GM18508 (cell line): Measurements from ENCODE around the gene ARL1.
"Not testable (repeated sequence)": the region's sequence is repeated elsewhere in the genome, so short reads cannot be mapped to it uniquely, and the experiment has no call there.

ENCODE experiments used
- ATAC-seq: cut with Tn5 transposase; IDR thresholded peaks from one replicate; pipeline ENCODE4 v1.9.1; 2021; ENCODE audit warnings: moderate number of reproducible peaks; ENCODE audit not compliant: insufficient read depth, unreplicated experiment

Gene ARL1

GRCh38 chr12:101407436-101408345, at the start of gene ARL1:
ARL1 (minus strand) TSS chr12:101407772; CDS start chr12:101407645, 127 bp downstream.
- peak; percentile 43 for ATAC-seq

DNA sequence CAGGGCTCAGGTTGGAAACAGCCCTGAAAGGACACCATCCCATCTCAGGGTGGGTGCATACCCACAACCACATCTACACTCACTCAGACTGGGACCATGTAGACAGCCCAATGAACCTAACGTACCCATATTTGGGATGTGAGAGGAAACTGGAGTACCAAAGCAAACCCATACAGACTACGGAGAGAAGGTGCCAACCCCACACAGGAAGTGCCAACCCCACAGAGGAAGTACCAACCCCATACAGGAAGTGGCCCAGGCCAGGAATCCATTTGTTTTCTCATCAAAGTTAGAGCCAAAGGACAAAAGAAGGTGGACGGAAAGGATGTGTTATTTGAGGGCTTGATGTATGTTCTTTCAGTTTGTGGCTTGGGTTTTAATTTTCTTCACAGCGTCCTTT, 48.1 kb upstream of the ARL1 start:
- ATAC-seq, result no peak

GRCh38 chr12:101441461-101442224, 34.1 kb upstream of the ARL1 start:
- ATAC-seq, result no peak

GRCh38 chr12:101439236-101439635, 31.7 kb upstream of the ARL1 start:
- ATAC-seq, result no peak

- no peak for ATAC-seq
Observed at GRCh38 chr12:101436136-101436535, 28.6 kb upstream of the ARL1 start.

GRCh38 chr12:101430456-101430855, 22.9 kb upstream of the ARL1 start:
- ATAC-seq, result no peak

DNA sequence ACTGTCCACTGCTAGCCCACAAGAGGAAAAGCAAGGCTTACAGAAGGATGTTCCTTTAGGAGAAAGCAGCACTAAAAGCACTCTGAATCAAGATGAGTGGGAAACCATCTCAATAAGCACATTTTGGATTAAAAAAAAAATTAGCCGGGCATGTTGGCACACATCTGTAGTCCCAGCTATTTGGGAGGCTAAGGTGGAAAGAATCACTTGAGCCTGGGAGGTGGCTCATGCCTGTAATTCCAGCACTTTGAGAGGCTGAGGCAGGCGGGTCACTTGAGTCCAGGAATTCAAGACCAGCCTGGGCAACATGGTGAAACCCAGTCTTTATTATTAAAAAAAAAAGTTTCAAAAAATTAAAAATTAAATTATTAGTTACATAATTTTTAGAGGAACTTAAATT, 17.0 kb upstream of the ARL1 start:
- no peak for ATAC-seq

GRCh38 chr12:101422066-101422465, 14.5 kb upstream of the ARL1 start:
- ATAC-seq, result not testable (repeated sequence)

GRCh38 chr12:101415228-101415627, 7.7 kb upstream of the ARL1 start:
- no peak for ATAC-seq

DNA sequence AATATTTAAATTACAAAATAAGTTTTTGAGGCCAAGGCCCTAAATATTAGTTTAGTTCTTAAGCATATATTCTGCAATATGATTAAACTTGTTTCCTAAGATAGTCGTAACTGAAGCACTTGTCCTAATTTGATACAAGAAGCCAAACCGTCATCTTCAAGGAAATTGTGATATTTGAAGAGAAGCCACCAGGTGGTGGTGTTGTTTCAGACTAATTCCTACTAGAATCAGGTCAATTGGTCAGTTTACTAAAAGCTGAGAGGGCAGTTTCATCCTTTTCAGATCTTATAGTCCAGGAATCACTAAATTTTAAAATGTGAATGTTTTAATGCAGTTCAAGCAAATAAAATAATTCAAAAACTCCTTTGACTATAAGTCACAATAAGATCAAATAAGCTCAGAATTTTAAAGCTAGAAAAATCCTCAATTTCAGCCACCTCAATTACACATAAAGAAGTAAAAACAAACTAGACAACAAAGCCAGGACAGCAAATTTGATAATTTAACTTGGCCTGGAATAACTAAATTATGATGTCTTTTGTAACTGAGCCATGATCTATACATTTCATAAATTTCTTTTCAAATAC, 7.1 kb upstream of the ARL1 start:
- ATAC-seq, result no peak

DNA sequence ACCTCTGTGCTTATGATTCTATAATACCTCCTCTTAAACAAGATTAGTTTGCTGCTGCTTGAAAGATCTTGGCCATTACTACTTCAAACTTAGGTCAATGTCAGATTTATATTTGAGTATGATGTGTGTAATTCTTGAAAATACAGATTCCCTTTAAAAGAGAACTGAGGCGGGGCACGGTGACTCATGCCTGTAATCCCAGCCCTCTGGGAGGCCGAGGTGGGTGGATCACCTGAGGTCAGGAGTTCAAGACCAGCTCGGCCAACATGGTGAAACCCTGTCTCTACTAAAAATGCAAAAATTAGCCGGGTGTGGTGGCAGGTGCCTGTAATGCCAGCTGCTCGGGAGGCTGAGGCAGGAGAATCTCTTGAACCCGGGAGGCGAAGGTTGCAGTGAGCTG, 2.6 kb upstream of the ARL1 start:
- not testable (repeated sequence) for ATAC-seq

- peak; percentile 16 for ATAC-seq
Observed at GRCh38 chr12:101407049-101407435, 530 bp downstream of the ARL1 start.

GRCh38 chr12:101391181-101391580, 16.4 kb downstream of the ARL1 start:
- ATAC-seq, result not testable (repeated sequence)

GRCh38 chr12:101379149-101379548, 28.4 kb downstream of the ARL1 start:
- ATAC-seq, result no peak

GRCh38 chr12:101375573-101375972, 32.0 kb downstream of the ARL1 start:
- ATAC-seq, result no peak

GRCh38 chr12:101372431-101372830, 35.1 kb downstream of the ARL1 start:
- no peak for ATAC-seq

DNA sequence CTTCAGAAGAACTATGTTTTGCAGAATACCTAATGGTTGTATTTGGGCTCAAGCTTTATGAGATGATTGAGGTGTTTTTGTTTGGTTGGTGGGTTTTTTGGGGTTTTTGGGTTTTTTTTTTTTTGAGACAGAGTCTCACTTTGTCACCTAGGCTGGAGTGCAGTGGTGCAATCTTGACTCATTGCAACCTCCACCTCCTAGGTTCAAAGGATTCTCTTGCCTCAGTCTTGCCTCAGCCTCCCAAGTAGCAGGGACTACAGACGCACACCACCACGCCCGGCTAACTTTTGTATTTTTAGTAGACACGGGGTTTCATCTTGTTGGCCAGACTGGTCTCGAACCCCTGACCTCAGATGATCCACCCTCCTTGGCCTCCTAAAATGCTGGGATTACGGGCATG, 39.6 kb downstream of the ARL1 start:
- ATAC-seq, result no peak

DNA sequence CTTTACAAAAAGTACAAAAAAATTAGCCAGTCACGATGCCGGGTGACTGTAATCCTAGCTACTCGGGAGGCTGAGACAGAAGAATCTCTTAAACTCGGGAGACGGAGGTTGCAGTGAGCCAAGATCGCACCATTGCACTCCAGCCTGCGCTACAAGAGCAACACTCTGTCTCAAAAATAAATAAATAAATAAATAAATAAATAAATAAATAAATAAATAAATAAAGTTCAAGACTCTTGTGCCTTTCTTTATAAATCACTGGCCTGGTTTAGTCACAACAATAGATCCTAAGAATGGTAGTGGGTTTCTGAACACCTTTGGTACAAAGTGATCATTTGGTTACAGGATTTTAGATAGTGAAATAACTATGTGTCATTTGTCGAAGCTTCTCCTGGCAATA, 46.1 kb downstream of the ARL1 start:
- no peak for ATAC-seq

DNA sequence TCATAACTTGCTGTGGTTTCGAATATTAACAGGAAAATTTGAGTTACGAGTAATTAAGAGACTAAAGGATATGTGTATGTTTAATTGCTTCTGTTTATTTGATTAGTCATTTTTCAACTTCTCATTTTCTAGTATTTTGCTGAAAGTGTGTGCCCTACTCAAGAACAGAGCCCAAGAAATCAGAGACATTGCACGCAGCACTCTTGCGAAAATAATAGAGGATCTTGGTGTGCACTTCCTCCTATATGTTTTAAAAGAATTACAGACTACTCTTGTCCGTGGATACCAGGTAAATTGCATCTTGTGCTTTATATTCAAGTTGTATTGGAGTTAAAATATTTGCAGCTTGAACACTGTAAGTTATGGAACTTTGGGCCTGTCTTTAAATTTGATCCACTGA, 50.8 kb downstream of the ARL1 start:
- ATAC-seq, result no peak

DNA sequence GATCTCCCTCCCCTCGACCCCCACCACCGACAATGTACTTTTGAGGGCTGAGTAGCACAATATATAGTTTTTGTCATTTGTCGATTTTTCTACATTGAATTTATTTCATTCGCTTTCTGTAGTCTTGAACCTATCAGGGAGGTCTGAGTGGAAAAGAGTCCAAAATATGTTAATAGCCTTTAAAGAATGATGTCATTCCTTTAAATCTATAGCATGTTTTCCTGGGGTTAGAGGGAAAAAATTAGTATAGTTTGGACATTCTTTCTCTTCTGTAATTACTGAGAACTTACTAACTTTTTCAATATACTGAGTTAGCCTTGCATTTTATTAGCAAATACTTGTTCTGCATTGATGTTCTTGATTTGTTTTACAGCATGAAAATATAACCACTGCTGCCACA, 55.9 kb downstream of the ARL1 start:
- ATAC-seq, result no peak

DNA sequence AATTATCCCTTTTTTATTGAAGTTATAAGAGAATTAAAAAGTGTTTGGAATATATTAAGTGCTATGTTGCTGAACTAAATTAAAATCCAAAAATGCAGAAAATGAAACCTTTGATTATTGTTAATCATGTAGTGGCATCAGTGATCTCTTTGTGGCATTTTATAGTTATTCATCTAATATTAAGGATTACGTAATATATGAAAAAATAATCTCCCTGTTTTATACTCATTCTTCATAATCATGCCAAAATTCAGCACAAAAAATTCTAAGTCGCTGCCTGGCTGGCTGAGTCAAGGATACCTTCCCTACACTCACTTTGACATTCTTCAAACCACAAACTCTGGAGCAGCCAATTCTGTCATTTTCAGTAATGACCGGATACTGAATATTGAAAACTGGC, 63.7 kb downstream of the ARL1 start:
- no peak for ATAC-seq
